DND-41 (cell line): ENCODE results near the gene FAM193B.
"Not testable (repeated sequence)": the region's sequence is repeated elsewhere in the genome, so short reads cannot be mapped to it uniquely, and the experiment has no call there.

Source experiments
- ATAC-seq: fragments of 200-7000 bp; cut with Tn5 transposase; 3 replicates; pipeline ENCODE4 v1.9.1; 2021; ENCODE audit warnings: low read depth; ENCODE audit not compliant: insufficient read depth
- DNase-seq: peaks from one replicate; pipeline ENCODE4 v3.0.0-alpha.2; 2020
- H2AFZ ChIP-seq: 2 replicates; pipeline ENCODE4 v1.6.0; 2012; ENCODE audit warnings: low read depth, low read length
- H3K27ac ChIP-seq: 2 replicates; pipeline ENCODE4 v1.5.1; 2012; ENCODE audit warnings: low read length, inconsistent platforms
- H3K27me3 ChIP-seq: fragments of 200-600 bp; sonication (generic); 2 replicates; pipeline ENCODE4 v1.6.0; 2012; ENCODE audit warnings: low read length, mild to moderate bottlenecking, inconsistent platforms; ENCODE audit not compliant: insufficient read depth, poor library complexity
- H3K36me3 ChIP-seq: 2 replicates; pipeline ENCODE4 v1.5.1; 2012; ENCODE audit warnings: low read length, inconsistent platforms; ENCODE audit not compliant: insufficient read depth
- H3K4me1 ChIP-seq: 2 replicates; pipeline ENCODE4 v1.5.1; 2012; ENCODE audit warnings: mild to moderate bottlenecking, low read length; ENCODE audit not compliant: insufficient read depth
- H3K4me2 ChIP-seq: 2 replicates; pipeline ENCODE4 v1.6.0; 2012; ENCODE audit warnings: mild to moderate bottlenecking, moderate library complexity, low read length, inconsistent platforms; ENCODE audit not compliant: insufficient read depth
- H3K4me3 ChIP-seq, 2 experiments: fragments of 200-600 bp in 1 of 2; shearing (Covaris generic) in 1 of 2; 2 replicates each; pipeline ENCODE4 v1.5.1; 2012 to 2016; ENCODE audit warnings: inconsistent platforms in 2 of 2, low read length in 2 of 2, mild to moderate bottlenecking in 2 of 2, low read depth in 1 of 2, moderate library complexity in 1 of 2
- H3K79me2 ChIP-seq: 2 replicates; pipeline ENCODE4 v1.6.0; 2012; ENCODE audit warnings: low read length, inconsistent platforms; ENCODE audit not compliant: insufficient read depth
- H3K9ac ChIP-seq: 2 replicates; pipeline ENCODE4 v1.6.0; 2012; ENCODE audit warnings: low read depth, mild to moderate bottlenecking, inconsistent platforms, low read length, moderate library complexity
- H3K9me3 ChIP-seq: 2 replicates; pipeline ENCODE4 v1.5.1; 2012; ENCODE audit warnings: low read length, moderate library complexity, mild to moderate bottlenecking, inconsistent platforms; ENCODE audit not compliant: insufficient read depth, severe bottlenecking
- H4K20me1 ChIP-seq: 2 replicates; pipeline ENCODE4 v1.6.0; 2012; ENCODE audit warnings: low read length; ENCODE audit not compliant: insufficient read depth
- EZH2 ChIP-seq: IDR thresholded peaks from 3 replicates; pipeline ENCODE4 v1.6.1; 2012; ENCODE audit warnings: borderline replicate concordance, low read depth, mild to moderate bottlenecking, moderate library complexity, low read length, inconsistent platforms; ENCODE audit not compliant: severe bottlenecking
- TF ChIP-seq, protein P1 (sequence below): IDR thresholded peaks from 2 replicates; pipeline ENCODE4 v1.5.1; 2012; ENCODE audit warnings: borderline replicate concordance, low read length, moderate library complexity, mild to moderate bottlenecking; ENCODE audit not compliant: poor library complexity, severe bottlenecking; ENCODE audit errors: extremely low read depth

FAM193B gene

DNA sequence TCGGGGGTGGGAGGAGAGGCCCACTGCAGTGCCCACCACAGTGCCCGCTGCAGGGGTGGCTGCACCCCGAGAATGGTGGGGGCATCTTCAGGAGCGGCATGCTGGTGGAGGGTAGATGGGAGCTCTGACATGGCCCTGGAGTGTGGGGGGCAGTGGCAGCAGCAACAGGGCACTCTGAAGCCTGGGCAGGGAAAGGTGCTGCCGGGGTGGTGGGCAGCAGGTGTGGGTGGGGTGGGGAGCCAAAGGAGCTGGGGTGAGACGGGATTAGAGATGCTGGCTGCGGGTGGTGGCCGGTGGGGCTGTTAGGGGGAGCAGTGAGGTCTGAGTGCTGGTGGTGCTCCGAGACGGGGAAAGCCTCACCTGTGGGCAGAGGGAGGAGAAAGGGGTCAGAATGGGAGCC, 18.0 kb downstream of the FAM193B start:
- Histone ChIP-seq H3K9ac (no peak overlapping the region), H2AFZ (no peak overlapping the region), H4K20me1 (peaks cover 46% of the 10 kb centered on the region), H3K9me3 (no peaks in the 10 kb centered on the region), H3K27ac (no peak overlapping the region), H3K79me2 (peaks cover 17% of the 10 kb centered on the region), H3K4me2 (no peak overlapping the region), H3K4me3 (no peak overlapping the region), H3K4me1 (no peaks in the 10 kb centered on the region), H3K36me3 (peaks cover 84% of the 10 kb centered on the region), H3K27me3 (no peaks in the 10 kb centered on the region)
- TF ChIP-seq EZH2, result no peak
- TF ChIP-seq, protein P1, sequence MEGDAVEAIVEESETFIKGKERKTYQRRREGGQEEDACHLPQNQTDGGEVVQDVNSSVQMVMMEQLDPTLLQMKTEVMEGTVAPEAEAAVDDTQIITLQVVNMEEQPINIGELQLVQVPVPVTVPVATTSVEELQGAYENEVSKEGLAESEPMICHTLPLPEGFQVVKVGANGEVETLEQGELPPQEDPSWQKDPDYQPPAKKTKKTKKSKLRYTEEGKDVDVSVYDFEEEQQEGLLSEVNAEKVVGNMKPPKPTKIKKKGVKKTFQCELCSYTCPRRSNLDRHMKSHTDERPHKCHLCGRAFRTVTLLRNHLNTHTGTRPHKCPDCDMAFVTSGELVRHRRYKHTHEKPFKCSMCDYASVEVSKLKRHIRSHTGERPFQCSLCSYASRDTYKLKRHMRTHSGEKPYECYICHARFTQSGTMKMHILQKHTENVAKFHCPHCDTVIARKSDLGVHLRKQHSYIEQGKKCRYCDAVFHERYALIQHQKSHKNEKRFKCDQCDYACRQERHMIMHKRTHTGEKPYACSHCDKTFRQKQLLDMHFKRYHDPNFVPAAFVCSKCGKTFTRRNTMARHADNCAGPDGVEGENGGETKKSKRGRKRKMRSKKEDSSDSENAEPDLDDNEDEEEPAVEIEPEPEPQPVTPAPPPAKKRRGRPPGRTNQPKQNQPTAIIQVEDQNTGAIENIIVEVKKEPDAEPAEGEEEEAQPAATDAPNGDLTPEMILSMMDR, result no peak
- ATAC-seq (no peak), DNase-seq (no peak)

DNA sequence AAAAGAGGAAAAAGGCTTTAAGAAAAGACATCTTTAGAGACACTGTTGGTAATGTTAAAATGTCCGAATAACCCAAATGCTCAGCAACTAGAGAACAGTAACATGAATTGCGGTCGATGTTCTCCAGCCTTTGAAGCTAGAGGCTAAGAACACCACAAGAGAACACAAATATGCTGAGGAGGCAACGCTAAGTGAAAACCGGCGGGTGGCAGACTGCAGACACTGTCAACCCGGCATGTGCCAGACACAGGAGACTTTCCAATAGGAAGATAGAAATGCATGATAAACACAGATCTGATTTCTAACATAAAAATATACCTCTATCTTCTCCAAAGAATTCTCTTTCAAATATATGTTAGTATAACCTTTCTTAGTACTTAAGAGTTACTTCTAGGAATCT, 19.2 kb downstream of the FAM193B start:
- ATAC-seq, result no peak
- TF ChIP-seq, protein P1, result no peak
- no peak for TF ChIP-seq EZH2
- no peaks in the 10 kb centered on the region for H3K9me3 ChIP-seq
- H3K36me3 ChIP-seq, result peaks cover 86% of the 10 kb centered on the region
- H3K4me2 ChIP-seq, result no peak overlapping the region
- no peak for DNase-seq
- H4K20me1 ChIP-seq, result peaks cover 36% of the 10 kb centered on the region
- H3K4me1 ChIP-seq, result no peaks in the 10 kb centered on the region
- H3K9ac ChIP-seq, result no peak overlapping the region
- H3K27me3 ChIP-seq, result no peaks in the 10 kb centered on the region
- H2AFZ ChIP-seq, result no peak overlapping the region
- no peak overlapping the region for H3K4me3 ChIP-seq
- H3K79me2 ChIP-seq, result peaks cover 6% of the 10 kb centered on the region
- no peak overlapping the region for H3K27ac ChIP-seq

DNA sequence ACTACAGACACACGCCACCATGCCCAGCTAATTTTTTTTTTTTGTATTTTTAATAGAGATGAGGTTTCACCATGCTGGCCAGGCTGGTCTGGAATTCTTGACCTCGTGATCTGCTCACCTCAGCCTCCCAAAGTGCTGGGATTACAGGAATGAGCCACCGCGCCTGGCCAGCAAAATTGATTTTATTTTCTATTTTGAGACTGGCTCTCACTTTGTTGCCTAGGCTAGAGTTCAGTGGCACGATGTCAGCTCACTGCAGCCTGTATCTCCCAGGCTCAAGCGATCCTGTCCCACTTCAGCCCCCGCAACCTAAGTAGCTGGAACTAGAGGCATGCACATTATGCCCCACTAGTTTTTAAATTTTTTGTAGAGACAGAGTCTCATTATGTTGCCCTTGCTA, 19.9 kb downstream of the FAM193B start:
- H3K4me2 ChIP-seq, H3K9me3 ChIP-seq, H3K9ac ChIP-seq, H3K4me3 ChIP-seq, DNase-seq, H3K27ac ChIP-seq, ATAC-seq, H3K4me1 ChIP-seq, H2AFZ ChIP-seq, H3K27me3 ChIP-seq, H3K79me2 ChIP-seq: not testable (repeated sequence)
- peaks cover 34% of the 10 kb centered on the region for H4K20me1 ChIP-seq
- H3K36me3 ChIP-seq, result peaks cover 90% of the 10 kb centered on the region

DNA sequence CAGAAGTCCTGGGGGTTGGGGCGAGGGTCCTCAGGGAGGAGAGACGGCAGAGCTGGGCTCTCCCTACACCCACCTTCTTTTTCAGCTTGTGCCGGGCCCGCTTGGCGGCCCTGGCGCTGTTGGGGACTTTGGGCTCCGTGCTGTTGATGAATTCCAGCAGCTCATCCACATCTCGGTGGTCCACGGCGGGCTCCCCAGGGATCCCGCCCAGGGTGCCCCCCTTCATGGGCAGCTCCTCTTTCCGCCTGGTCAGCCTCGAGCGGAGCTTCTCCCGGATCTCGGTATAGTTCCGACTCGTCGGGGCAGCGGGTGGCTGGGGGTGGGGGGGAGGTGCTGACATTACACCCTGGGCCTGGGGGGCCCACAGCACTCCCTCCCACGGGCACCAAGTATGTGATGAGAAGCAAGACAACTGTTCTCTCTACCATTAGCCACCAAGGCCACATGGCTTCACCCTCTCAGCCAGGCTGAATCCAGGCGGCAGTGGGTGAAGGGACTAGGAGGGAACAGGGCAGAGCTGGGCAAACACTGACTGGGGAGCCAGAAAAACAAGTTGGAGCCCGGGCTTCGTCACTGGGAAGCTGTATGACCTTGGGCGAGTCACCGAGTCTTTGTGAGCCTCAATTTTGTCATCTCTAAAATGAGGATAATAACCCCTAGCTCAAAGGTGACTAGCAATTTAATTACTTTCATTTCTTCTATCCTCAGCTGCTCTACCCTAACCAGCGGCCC, 23.0 kb downstream of the FAM193B start:
- Histone ChIP-seq H3K79me2 (peaks cover 6% of the 10 kb centered on the region; the same call in 1 of the 2 replicates), H3K27me3 (no peaks in the 10 kb centered on the region), H3K4me3 (no peak overlapping the region), H2AFZ (no peak overlapping the region), H3K27ac (no peak overlapping the region), H3K9ac (no peak overlapping the region), H3K4me1 (no peaks in the 10 kb centered on the region), H3K36me3 (peaks cover 87% of the 10 kb centered on the region), H4K20me1 (peaks cover 20% of the 10 kb centered on the region), H3K4me2 (no peak overlapping the region), H3K9me3 (no peaks in the 10 kb centered on the region)
- DNase-seq (no peak), ATAC-seq (no peak)
- TF ChIP-seq, protein P1, result no peak
- TF ChIP-seq EZH2, result no peak
